GM21360 (cell line): ENCODE data around the gene RNU1-3.
"Not testable (repeated sequence)": the region's sequence is repeated elsewhere in the genome, so short reads cannot be mapped to it uniquely, and the experiment has no call there.

ENCODE experiments used
- ATAC-seq: cut with Tn5 transposase; IDR thresholded peaks from one replicate; pipeline ENCODE4 v1.9.1; 2021; ENCODE audit warnings: mild to moderate bottlenecking, moderate library complexity; ENCODE audit not compliant: unreplicated experiment

Gene RNU1-3

GRCh38 chr1:16656981-16657683, 9.6 kb downstream of the RNU1-3 start:
- not testable (repeated sequence) for ATAC-seq

GRCh38 chr1:16656574-16656973, 10.2 kb downstream of the RNU1-3 start:
- ATAC-seq = not testable (repeated sequence)

- ATAC-seq = not testable (repeated sequence)
Measured at GRCh38 chr1:16651560-16651959, 15.2 kb downstream of the RNU1-3 start.

- ATAC-seq = not testable (repeated sequence)
Measured at GRCh38 chr1:16649960-16650359, 16.8 kb downstream of the RNU1-3 start.

DNA sequence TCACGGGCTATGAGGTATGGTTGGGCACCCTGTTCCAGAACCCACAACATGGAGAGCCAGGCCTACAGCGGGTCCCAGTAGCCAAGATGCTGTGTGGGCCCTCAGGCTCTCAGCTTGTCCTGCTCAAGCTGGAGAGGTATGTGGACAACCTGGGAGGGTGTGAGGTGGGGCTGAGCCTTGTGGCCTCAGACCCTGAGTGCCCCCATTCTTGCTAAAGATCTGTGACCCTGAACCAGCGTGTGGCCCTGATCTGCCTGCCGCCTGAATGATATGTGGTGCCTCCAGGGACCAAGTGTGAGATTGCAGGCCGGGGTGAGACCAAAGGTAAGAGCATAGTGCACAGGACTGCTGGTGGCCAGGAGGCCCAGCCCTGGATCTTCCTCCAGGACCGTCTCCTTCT, 17.4 kb downstream of the RNU1-3 start:
- ATAC-seq = not testable (repeated sequence)

GRCh38 chr1:16648756-16649155, 18.0 kb downstream of the RNU1-3 start:
- not testable (repeated sequence) for ATAC-seq

DNA sequence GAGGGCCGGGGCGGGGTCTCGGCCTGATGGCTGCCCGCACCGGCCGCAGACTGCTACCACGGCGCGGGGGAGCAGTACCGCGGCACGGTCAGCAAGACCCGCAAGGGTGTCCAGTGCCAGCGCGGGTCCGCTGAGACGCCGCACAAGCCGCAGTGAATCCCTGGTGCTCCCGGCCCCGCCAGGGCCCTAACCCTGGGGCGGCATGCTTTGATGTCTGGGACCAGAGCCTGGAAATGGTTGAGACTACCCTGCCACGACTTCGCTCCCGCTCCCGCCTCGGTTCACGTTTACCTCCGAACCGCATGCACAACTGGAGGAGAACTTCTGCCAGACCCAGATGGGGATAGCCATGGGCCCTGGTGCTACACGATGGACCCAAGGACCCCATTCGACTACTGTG, 18.5 kb downstream of the RNU1-3 start:
- not testable (repeated sequence) for ATAC-seq

DNA sequence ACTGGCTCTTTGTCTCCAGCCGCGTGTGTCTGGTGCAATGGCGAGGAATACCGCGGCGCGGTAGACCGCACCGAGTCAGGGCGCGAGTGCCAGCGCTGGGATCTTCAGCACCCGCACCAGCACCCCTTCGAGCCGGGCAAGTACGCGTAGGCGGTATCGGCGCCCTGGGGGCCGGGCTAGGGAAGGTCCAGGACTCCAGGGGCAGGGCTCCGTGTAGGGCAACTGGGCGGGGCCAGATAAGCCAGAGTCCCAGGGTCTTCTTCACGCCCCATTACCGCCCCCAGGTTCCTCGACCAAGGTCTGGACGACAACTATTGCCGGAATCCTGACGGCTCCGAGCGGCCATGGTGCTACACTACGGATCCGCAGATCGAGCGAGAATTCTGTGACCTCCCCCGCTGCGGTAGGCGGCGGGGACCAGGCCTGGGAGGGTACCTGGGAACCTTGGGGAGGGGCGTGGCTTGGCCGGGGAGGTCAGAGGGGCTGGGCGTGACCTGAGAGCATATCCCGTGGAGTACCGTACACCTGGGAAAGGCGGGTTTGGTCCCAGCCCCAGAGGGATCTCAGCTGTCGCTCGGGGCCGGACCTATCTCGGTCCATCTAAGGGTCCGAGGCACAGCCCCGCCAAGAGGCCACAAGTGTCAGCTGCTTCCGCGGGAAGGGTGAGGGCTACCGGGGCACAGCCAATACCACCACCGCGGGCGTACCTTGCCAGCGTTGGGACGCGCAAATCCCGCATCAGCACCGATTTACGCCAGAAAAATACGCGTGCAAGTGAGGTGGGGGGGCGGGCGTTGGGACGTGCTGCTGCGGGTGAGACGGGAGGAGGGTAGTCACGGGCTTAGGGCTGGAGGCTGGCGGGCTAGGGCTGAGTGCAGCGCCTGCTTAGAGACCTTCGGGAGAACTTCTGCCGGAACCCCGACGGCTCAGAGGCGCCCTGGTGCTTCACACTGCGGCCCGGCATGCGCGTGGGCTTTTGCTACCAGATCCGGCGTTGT, 19.3 kb downstream of the RNU1-3 start:
- ATAC-seq = not testable (repeated sequence)

DNA sequence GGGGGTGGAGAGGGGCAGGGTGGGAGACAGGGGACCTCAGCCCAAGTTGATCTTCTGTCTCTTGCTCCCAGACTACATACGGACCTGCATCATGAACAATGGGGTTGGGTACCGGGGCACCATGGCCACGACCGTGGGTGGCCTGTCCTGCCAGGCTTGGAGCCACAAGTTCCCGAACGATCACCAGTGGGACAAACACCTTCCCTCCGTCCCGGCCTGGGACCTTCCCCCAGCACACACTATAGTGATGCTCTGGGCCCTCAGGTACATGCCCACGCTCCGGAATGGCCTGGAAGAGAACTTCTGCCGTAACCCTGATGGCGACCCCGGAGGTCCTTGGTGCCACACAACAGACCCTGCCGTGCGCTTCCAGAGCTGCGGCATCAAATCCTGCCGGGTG, 20.0 kb downstream of the RNU1-3 start:
- not testable (repeated sequence) for ATAC-seq

DNA sequence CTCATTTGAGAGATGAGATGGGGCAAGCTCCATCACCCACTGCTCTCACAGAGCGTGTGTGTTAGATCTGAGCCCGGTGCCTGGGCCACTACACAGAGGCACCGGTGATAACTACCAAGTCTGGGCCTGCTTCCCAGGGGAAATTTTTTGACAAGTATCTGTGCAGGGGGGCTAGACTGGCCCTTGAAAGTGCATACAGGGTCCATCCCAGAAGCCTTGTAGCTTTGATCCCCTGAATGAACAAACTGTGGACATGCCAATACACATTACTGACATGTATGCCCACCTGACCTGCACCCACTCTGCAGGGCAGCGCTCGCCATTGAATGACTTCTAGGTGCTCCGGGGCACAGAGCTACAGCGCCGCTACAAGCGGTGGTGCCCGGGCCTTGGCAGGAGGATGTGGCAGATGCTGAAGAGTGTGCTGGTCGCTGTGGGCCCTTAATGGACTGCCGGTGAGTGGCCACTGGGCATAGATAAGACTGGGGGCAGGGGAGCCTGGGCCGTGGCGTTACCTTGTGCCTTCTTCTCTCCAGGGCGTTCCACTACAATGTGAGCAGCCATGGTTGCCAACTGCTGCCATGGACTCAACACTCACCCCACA, 20.6 kb downstream of the RNU1-3 start:
- ATAC-seq = not testable (repeated sequence)

GRCh38 chr1:16645271-16646060, 21.3 kb downstream of the RNU1-3 start:
- ATAC-seq = not testable (repeated sequence)

- ATAC-seq = peak; percentile 69
Measured at GRCh38 chr1:16644482-16645270, 22.1 kb downstream of the RNU1-3 start.

GRCh38 chr1:16644193-16644481, 22.6 kb downstream of the RNU1-3 start:
- no peak for ATAC-seq

DNA sequence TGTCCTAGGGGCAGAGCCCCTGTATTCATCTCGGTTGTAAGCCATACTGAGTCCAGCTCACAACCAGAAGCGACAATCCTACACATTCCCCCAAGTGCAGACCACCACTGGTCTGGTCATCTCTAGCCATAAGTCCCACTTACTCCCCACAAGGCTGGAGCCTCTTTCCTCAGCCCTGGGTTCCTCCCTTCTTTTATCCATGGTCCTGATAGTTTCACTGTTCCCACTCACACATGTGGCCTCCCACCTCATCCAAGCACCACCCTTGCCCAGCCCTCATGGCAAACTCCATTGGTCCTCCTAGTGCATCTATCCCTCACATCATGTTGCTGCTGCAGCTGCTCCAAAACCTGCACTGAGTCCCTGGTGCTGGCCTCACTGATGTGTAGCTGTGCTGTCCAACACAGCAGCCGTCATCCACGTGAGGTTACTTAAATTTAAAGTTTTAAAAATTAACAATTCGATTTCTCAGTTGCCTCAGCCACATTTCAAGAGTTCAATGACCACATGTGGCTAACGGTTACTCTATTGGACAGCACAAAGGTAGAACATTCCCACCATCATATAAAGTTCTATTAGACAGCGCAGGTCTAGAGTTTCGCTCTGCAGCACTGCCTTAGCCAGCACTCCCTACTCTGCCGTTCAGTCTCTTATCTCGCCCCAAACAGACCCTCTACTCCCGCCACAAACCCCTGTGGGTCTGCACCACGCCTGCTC, 23.1 kb downstream of the RNU1-3 start:
- ATAC-seq = peak; percentile 5

DNA sequence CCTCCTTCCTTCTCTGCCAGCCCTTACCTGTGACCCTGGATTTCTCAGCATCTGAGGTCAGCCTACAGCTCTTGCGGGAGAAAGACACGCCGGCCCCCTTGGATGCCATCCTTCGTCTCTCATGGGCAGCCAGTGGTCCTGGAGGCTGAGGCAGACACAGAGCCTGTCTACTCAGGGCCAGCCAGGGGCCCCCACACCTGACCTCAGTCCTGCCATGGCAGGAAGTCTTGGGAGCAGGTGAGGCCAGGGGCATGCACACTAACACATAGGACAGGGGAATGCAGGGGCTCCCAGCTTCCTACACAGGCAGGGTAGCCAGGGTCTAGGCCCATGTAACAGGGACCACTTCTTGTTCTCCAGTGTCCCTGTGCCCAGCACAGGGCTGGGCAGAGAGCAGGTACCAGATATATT, 23.7 kb downstream of the RNU1-3 start:
- not testable (repeated sequence) for ATAC-seq

- ATAC-seq = not testable (repeated sequence)
Measured at GRCh38 chr1:16642025-16642966, 24.5 kb downstream of the RNU1-3 start.

GRCh38 chr1:16641159-16641975, 25.4 kb downstream of the RNU1-3 start:
- ATAC-seq = not testable (repeated sequence)
